ENCODE data around the gene RTP3.

The RTP3 gene

DNA sequence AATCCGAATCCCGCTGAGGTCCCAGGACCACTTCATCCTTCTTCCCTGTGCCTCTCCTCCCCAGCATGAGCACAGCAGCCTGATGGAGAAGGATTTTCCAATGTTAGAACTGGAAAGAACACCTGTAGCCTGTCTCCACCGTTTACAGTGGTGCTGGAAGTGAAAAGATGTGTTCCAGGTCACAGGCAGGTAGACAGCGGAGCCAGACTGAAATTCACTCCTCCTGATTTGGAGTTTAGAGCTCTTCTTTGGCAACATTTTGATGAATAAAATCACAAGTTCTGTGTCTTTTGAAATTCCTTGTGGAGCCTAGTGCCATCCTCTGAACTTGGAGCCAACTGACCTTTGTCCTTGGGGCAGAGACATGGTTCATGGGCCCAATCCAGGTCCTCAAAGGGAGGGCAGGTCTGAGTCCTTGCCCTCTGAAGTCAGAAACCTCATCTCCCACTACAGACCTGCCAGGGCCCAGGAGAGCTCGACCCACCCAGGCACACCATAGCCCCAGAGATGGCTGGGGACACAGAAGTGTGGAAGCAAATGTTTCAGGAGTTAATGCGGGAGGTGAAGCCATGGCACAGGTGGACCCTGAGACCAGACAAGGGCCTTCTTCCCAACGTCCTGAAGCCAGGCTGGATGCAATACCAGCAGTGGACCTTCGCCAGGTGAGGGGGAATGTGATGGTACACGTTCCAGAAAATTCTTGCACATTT is at the start of gene RTP3:
Gene RTP3, plus strand, starts transcription at position 421 of the 710 bp plus-strand sequence. Its CDS starts 87 bp downstream, at position 508.
- DNase-seq: no peak

DNA sequence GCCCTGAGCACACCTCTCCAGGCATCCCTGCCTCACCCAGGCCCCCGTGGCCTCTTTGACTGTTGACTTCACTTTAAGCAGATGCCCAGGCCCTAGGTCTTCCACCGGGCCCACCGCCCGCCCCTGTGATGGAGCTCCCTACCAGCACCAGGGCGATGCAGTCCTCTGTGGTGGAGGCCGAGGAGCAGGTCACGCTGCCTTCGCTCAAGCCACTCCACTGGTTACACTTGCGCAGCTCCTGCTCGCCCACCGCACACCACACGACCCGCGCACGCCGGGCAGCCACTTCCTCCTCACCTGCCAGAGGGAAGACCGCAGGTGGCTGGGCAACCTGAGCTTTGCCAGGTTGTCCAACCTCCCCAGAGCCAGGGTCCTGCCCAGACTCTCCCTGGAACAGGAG is 49.1 kb upstream of the RTP3 start:
- DNase-seq: no peak

DNA sequence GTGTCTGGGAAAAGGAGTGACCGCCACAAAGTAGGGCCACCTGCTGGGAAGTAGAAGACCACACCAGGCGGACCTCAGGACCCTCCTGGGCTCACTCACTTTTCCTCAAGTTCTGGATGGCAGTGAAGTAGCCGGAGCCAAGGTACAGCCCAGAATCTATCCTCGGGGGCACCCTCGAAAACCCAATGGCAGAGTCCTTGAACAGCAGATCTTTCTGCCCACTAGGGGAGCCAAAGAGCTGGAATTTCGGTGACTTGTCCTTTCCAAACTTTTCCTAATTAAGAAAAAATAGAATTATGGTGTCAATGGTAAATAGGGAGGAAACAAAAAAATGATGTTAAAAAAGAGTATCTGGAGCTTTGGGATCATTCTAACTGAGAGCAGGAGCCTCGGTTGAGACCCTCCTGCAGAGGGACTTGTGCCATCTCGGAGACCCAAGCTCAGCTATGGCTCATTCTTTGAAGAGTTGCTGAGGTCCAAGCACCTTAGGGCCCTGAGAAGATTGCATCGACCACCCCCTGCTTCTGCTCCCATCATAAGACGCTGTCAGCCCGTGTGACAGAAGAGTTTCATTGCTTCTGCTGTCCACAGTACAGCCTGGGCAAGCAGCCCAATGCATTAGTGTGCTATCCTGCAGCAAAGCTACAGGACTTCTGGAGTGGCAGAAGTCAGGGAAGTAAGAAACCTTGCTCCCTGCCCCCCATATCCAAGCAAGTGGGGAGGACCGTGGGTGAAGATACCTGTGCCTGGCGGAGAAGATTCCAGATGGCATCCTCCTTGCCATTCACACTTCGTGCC is 47.8 kb upstream of the RTP3 start:
- no peak for DNase-seq

DNA sequence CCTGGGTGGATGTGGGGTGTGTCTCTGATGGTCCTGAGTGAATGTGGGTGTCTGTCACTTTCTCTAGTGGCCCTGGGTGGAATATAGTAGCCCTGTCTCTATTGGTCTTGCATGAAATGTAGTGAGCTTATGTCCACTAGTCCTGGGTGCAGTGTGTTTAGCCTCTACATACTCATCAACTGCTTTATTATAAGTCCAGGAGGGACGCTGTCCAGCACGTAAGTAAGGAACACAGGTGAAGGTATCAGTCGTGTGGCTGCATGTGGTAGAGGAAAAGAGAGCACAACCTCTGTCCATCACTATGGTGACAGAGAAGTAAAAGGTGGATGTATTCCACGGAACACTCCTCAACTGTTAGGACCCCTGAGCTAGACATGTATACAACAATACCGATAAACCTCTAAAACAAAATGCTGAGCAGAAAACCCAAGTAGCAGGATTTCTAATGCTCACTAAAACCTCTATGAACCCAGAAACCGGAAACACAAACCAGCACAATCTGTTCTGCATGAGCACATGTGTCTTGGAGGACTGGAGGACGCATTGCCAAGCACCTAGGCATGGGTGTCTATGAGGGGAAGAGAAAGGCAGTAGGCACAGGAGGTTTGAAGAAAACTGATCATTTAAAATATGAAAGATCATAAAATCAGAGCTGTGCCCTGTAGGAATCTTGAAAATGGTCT is 44.1 kb upstream of the RTP3 start:
- DNase-seq: no peak

DNA sequence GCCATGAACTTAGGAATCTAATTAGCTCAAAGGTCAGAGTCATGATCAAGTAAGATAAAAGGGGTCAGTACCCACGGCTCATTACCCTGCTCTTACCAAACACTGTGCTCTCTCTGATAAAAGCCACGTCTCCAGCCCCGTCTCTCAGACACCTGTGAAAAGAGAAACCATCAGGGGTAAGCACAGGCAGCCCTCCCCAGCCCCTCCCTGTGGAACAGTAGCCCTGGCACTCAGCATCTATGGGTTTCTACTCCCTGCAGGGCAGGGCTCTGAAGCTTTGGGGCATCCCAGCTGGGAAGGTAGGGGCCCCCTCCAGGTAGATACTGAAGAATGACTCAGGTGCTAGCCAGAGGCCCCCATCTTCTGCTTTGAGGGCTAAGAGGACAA is 43.6 kb upstream of the RTP3 start:
- no peak for DNase-seq

DNA sequence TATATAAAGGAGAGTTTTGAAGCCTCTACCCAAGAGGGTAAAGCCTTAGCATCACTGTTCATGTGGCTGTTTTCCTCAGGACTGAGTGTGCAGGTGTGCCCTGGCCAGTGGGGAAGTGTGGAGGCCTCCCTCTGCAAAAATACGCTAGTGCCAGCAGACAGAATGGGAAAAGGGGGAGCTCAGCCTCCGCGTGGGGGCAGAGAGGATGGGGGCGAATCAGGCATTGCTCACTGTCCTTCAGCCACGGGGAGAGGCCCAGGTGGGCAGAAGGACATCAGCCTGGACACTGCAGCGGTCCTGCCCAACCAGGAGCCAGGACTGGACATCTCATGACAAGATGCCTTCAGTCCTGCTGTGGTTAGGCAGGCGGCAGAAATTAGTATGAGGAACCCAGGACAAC is 43.2 kb upstream of the RTP3 start:
- no peak for DNase-seq

DNA sequence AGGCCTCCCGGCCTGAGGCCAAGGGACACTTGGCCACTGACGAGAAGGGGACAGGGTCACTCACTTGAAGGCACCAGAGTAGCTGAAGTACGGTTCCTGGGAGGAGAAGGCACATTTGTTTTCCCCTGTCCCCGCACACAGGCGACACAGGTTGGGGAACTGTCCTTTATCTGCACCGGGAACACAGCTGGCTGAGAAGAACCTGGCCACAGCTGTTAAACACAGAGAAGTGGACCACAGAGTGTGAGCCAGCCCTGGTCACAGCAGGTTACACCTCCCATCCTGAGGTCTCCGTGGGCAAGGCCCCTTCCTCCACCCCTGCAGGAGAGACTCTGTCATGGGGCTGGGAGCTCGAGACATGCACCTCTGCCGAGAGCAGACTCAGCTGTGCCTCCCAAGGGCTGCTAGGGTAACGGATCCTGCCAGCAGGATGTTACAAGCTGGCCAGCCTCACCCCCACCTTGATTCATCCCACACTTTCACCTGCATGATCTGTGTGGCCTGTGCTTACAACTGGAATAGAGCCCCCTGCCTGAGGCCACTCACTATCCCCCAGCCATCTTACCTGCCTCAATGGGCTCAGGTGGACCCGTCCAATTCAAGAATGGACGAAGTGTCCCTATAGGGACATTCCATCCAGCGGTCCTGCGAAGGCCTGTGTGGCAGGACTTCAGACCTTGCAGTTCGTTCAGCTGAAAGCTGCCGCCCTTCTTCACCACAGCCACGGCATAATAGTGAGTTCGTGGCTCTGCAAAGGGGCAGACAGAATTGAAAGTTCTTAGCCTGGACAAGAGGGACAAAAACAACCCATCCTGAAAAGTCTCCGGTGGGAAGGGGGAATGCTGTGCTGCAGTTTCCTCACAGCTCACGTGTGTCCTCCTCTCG is 42.3 kb upstream of the RTP3 start:
- DNase-seq: no peak

DNA sequence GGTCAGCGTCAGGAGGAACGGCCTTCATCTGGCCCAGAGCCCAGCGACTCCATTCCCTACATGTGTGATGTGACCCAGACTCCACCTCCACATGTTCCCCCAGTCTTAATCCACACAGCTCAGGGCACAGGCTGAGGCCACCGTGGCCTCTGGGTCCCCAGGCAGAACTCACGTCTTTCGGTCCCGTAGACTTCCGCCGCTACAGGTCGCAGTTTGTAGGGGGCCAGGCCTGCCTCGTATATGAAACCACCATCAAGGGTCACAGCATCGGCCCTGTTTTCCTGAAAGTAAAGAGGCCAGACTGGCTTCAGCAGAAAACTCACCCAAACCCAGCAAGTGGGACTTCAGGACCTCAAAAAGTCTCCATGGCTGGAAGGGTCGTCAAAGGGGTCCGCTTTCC is 41.7 kb upstream of the RTP3 start:
- DNase-seq: no peak

DNA sequence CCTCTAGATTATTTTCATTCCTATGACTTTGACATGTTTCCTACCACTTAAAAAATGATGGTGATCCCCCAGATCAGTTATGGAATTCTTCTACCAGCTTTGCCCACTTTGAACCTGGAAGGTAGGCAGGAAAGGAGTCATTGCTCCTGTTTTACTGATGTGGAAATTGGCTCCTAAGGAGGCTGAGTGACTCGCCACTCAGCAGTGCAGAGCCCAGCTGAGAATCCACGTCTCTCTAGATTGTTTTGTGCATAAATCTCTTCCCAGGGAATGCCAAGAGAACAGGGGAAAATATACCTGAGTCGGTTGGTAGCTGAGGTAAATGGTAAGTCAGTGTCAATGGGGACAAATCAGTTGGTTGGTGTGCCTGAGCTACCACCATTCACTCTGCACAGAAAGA is 37.7 kb upstream of the RTP3 start:
- DNase-seq: no peak

DNA sequence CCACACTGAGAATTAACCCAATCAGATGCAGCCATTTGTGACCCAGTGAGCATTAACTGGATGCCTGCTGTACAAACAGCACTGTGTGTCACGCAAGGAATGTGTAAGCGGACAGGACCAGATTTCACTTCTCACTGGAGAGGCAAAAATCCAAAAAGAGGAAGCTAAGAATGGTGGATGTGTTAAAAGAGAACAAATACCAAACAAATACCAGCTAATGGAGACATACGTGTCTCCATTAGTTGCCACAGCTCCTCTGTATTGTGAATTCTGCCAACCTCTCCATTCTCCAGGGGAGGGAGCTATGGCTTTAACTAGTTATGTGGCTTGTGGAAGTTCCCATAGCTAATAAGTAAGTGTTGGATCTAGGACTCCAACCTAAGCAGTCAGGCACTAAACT is 35.7 kb upstream of the RTP3 start:
- DNase-seq: no peak

DNA sequence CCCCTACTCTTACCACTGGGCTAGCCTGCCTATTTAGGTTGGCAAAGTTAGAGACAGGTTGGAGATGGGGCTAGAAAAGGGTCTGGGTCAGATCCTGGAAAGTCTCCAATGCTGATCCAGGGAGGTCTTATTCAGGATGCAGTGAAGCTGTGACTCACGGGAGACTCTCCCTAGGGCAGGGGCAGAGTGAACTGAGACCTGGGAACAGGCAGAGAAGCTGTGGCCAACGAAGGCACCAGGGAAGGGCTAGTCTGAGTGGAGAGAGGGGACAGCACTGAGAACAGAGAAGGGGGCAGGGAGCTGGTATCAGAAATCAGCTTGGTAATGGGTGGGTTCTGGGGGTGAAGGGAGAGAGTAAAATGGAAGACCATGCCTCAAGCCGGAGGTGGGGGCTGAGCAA is 35.3 kb upstream of the RTP3 start:
- no peak for DNase-seq

DNA sequence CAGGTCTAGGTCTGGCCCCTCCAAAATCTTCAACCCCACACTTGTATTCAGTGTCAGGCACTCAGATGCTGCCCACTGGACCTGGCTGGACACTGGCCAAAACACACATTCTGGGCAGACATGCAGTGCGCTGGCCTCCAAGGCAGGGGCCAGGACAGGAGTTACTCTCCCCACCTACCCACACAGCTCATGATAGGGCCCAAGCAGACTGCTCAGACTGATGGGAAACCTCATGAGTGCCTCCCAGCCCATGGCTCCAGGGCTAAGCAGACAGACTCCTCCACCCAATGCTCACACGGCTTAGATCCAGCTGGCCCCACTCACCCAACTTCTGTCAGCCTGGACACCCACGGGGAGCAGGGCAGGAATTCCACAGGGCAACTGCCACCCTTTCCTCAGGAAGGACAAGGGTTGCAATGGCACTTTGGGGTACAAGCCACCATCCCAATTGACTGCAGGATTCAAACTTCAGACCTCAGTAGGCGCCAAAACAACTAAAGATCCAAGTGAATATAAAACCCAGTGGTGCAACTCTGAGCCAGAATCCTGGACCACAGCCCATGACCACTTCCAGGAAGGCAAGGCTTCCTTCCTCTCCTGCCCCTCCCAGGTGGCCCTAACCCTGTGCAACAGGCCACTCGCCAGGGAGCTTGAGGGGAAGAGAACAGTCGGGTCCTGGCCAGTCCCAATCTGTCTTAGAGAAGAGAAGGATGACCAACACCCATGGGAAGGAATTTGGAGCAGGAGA is 34.5 kb upstream of the RTP3 start:
- DNase-seq: no peak

DNA sequence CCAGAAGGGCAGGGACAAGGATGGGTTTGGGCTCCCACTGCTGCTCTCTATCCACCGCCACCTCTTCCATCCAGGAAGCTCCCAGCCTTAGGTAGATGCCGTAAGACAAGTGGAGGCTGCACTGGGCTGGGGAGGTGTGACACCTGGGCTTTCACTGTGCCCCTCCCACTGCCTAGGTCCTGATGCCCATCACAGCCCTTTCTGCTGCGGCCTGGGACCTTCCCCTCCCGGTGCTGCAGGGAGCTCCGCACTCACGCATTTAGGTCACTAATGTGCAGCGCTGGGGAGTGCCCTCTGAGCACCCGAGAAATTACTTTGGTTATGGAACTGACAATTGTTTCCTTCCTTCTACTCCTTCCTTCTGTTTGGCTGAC is 33.9 kb upstream of the RTP3 start:
- DNase-seq: no peak

DNA sequence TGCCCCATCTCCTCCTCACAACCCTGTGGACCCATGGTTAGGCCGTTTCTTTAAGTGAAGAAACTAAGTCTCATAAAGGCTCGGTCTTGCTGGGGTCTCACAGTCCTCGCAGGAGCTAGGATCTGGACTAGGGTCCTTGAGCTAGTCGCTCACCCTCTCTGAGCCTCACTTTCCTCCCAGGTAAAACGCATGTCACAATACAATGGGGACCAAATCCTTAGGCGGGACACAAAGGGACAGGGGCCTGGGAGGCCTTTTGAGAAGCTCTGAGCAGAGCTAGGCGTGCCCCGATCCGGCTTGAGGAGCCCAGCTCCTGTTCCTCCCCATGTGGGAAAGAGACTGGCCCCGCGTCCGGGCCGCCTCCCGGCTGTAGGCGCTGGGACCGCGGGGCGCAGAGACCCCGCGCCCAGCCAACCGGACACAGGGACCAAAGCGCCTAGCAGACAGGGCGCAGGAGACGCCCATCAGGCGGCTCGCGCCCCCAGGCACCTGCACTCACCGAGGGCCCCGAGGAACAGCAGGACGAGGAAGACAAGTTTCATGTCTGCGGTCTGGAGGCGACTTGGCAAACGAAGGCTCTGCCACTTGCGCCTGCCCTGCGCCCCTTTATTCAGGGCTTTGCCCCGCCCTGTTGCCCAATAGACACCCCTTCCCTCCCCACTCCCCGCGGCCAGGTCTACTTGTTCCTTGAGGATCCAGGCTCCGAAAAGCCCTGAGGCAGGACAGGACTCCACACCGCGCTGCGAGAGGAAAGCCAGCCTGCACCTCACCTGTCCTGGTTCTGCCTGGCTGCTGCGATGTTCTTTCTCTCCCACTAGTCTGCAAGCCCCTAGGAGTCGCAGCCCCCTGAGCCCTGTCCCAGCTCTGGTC is 33.2 kb upstream of the RTP3 start, which contains the start of gene LTF:
Gene LTF, minus strand, starts transcription at position 580 of the 870 bp plus-strand sequence. Its CDS starts 38 bp downstream, at position 542.
- DNase-seq: no peak

DNA sequence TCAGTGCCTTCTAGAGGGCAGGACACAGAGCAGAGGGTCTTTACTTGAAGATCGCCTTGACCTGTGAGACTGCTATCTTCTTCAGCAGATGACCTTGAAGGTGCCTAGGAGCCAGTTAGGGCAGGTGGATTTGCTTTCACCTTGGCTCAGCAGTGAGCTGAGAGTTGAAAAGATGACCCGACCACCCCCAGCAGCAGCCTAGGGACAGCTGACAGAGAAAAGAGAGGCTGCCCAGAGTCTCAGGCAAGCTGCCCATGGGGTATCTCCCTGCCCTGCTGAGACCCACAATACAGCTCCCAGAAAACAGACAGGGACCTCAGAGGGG is 32.6 kb upstream of the RTP3 start:
- no peak for DNase-seq

DNA sequence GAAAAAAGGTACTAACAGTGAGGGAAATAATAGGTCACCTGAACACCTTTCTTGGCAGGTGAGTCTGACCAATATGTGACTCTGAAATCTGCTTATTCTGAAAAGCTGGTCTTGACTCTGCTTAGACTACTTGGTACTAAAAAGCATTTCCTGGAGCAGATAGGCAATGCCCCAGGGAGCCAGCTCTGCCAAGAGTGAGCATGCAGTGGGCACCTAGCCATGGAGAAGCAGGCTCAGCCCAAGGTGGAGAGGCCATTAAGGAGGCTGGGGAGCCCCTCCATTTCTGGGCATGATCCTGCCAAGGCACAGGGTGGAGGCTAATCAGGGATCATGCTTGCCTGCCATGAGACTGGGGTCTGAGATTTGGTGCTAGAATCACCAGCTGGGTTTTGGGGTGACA is 31.5 kb upstream of the RTP3 start:
- DNase-seq: no peak

DNA sequence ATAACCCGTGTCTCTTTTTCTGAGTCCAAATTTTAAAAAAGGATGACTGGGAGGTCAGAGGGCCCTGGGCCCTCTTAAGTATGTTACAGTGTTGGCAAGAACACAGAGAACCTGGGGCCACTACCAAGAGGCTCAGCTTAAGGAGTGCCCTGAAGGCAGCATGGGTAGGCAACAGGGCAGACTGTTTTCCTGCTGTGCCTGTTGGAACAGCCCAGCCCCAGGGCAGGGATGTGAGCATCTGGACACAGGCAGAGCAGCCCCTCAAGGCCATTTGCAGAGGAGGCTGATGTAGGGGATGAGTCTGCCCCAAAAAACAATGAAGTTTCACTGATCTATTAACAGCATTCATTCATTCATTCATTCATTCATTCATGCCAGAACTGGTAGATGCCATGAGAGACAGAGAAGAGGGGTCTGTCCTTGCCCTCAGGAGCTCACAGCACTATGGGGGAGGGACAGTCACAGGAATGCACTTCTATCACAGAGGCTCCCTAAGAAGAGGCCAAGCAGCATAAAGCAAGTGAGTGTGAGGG is 30.8 kb upstream of the RTP3 start:
- no peak for DNase-seq

DNA sequence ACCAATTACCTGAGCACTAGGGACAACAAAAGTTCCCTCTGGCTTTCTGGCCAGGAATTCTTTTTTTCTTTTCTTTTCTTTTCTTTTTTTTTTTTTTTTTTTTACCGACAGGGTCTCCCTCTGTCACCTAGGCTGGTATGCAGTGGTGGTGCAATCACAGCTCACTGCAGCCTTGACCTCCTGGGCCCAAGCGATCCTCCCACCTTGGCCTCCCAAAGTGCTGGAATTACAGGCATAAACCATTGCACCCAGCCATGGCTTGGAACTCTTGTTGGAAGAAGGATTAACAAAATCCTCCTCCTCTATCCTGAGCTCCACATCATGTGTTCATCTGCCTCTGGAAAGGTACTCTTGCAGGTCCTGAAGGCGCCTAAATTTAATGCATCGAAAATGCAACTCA is 30.2 kb upstream of the RTP3 start:
- DNase-seq: no peak

DNA sequence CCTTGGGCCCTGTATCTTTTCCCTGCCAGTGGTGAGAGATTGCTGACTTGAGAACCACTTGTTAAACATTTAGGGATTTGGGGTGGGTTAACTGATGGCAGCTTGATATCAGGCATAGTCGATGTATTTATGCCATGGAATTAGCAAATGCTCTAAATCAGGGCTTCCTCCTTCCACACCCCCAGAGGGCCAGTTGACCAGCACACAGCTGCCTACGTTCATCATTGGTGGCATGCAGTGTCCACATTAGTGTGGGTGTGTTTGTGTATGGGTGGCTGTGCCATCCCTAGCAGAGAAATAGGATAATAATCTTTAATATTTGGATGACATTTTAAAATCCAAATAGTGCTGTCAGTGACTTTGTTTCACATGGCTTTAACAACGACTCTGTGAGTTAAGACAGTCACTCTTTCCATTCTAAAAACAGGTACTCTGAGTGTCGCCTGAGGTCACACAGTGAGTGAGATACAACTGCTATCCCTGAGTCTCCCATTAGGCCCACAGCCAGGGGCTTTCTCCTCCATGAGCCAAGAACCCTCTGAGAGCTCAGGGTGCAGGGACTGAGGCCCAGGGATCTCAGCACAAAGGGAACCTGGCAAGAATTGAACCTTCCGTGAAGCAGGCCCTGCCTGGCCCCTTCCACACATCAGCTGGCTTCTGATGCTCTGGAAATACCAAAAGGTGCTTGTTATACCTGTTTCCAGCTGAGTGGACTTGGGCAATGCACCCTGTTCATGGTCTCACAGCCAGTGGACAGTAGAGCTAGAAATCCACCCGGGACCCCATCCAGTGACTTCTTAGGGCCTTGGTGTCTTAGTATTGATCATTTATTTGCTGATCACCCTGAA is 28.8 kb upstream of the RTP3 start:
- no peak for DNase-seq
